Measurements from ENCODE around the gene CALR3.
A peak's percentile ranks its signal among the peaks of the same experiment; 100 is the strongest.

Gene CALR3

GRCh38 chr19:16457954-16458331 is 38.0 kb downstream of the CALR3 start:
- peaks cover 0 to 13% (median 0%) of the 10 kb centered on the region in 4 experiments for H3K36me3 ChIP-seq (ENCODE audit: control insufficient read depth in 4 of 4, insufficient read depth in 4 of 4, low read length in 3 of 4)
- no peak for DNase-seq
- H3K9me3 ChIP-seq (ENCODE audit: control extremely low read depth in 1 of 5, control insufficient read depth in 4 of 5, insufficient read depth in 2 of 5, low read depth in 1 of 5, low read length in 4 of 5): no peaks in the 10 kb centered on the region
- H3K4me1 ChIP-seq (ENCODE audit: control extremely low read depth in 1 of 4, control insufficient read depth in 4 of 4, insufficient read depth in 4 of 4, low read length in 3 of 4): peaks cover 0 to 47% (median 40%) of the 10 kb centered on the region in 4 experiments
- WGBS (ENCODE audit: insufficient coverage): 40% methylated on average over 7 of the region's 8 CpGs
- peak overlapping the region in 5 of 7 experiments; percentile 19 to 46 (median 43) for H3K4me3 ChIP-seq (ENCODE audit: control insufficient read depth in 1 of 7, extremely low read depth in 1 of 7, insufficient read depth in 4 of 7, low read depth in 2 of 7, low read length in 6 of 7)
- H3K27me3 ChIP-seq (replicated peaks in 2 of 5; ENCODE audit: control insufficient read depth in 4 of 5, insufficient read depth in 5 of 5, low read length in 4 of 5): no peaks in the 10 kb centered on the region
- no peak overlapping the region for H3K27ac ChIP-seq (ENCODE audit: insufficient read depth in 1 of 2, low read depth in 1 of 2, low read length in 2 of 2, poor library complexity in 1 of 2, severe bottlenecking in 2 of 2)
- CTCF ChIA-PET: no interaction called here
- POLR2A ChIA-PET: no interaction called here

GRCh38 chr19:16457195-16457953 is 38.6 kb downstream of the CALR3 start:
- 2% methylated on average over 11 of the region's 16 CpGs for WGBS (ENCODE audit: insufficient coverage)
- DNase-seq: peak in 2 of 3 donors; percentile 62 to 65
- H3K27ac ChIP-seq (ENCODE audit: insufficient read depth in 1 of 2, low read depth in 1 of 2, low read length in 2 of 2, poor library complexity in 1 of 2, severe bottlenecking in 2 of 2): no peak overlapping the region
- no peaks in the 10 kb centered on the region for H3K9me3 ChIP-seq (ENCODE audit: control extremely low read depth in 1 of 5, control insufficient read depth in 4 of 5, insufficient read depth in 2 of 5, low read depth in 1 of 5, low read length in 4 of 5)
- ChIA-PET CTCF (no interaction called here), POLR2A (interaction anchor here (0.6 kb wide), 1 partner anchor 10 kb away, joined by 4 read pairs; no protein-coding TSS in a partner anchor)
- H3K4me1 ChIP-seq (ENCODE audit: control extremely low read depth in 1 of 4, control insufficient read depth in 4 of 4, insufficient read depth in 4 of 4, low read length in 3 of 4): peaks cover 0 to 46% (median 37%) of the 10 kb centered on the region in 4 experiments
- no peaks in the 10 kb centered on the region for H3K27me3 ChIP-seq (replicated peaks in 2 of 5; ENCODE audit: control insufficient read depth in 4 of 5, insufficient read depth in 5 of 5, low read length in 4 of 5)
- H3K36me3 ChIP-seq (ENCODE audit: control insufficient read depth in 4 of 4, insufficient read depth in 4 of 4, low read length in 3 of 4): peaks cover 0 to 10% (median 0%) of the 10 kb centered on the region in 4 experiments
- peak overlapping the region in 5 of 7 experiments; percentile 19 to 46 (median 43) for H3K4me3 ChIP-seq (ENCODE audit: control insufficient read depth in 1 of 7, extremely low read depth in 1 of 7, insufficient read depth in 4 of 7, low read depth in 2 of 7, low read length in 6 of 7)

GRCh38 chr19:16456652-16457194 is 39.2 kb downstream of the CALR3 start:
- 42% methylated on average over 11 of the region's 11 CpGs for WGBS (ENCODE audit: insufficient coverage)
- H3K4me3 ChIP-seq (ENCODE audit: control insufficient read depth in 1 of 7, extremely low read depth in 1 of 7, insufficient read depth in 4 of 7, low read depth in 2 of 7, low read length in 6 of 7): peak overlapping the region in 4 of 7 experiments; percentile 3 to 46 (median 44)
- peaks cover 0 to 6% (median 0%) of the 10 kb centered on the region in 4 experiments for H3K36me3 ChIP-seq (ENCODE audit: control insufficient read depth in 4 of 4, insufficient read depth in 4 of 4, low read length in 3 of 4)
- POLR2A ChIA-PET: no interaction called here
- no peaks in the 10 kb centered on the region for H3K27me3 ChIP-seq (replicated peaks in 2 of 5; ENCODE audit: control insufficient read depth in 4 of 5, insufficient read depth in 5 of 5, low read length in 4 of 5)
- H3K4me1 ChIP-seq (ENCODE audit: control extremely low read depth in 1 of 4, control insufficient read depth in 4 of 4, insufficient read depth in 4 of 4, low read length in 3 of 4): peaks cover 0 to 47% (median 38%) of the 10 kb centered on the region in 4 experiments
- H3K27ac ChIP-seq (ENCODE audit: insufficient read depth in 1 of 2, low read depth in 1 of 2, low read length in 2 of 2, poor library complexity in 1 of 2, severe bottlenecking in 2 of 2): no peak overlapping the region
- DNase-seq: no peak
- CTCF ChIA-PET: no interaction called here
- no peaks in the 10 kb centered on the region for H3K9me3 ChIP-seq (ENCODE audit: control extremely low read depth in 1 of 5, control insufficient read depth in 4 of 5, insufficient read depth in 2 of 5, low read depth in 1 of 5, low read length in 4 of 5)

- Histone ChIP-seq H3K9me3 (ENCODE audit: control extremely low read depth in 1 of 5, control insufficient read depth in 4 of 5, insufficient read depth in 2 of 5, low read depth in 1 of 5, low read length in 4 of 5) (no peaks in the 10 kb centered on the region), H3K27ac (ENCODE audit: insufficient read depth in 1 of 2, low read depth in 1 of 2, low read length in 2 of 2, poor library complexity in 1 of 2, severe bottlenecking in 2 of 2) (no peak overlapping the region), H3K4me1 (ENCODE audit: control extremely low read depth in 1 of 4, control insufficient read depth in 4 of 4, insufficient read depth in 4 of 4, low read length in 3 of 4) (peaks cover 3 to 50% (median 40%) of the 10 kb centered on the region in 4 experiments), H3K36me3 (ENCODE audit: control insufficient read depth in 4 of 4, insufficient read depth in 4 of 4, low read length in 3 of 4) (peaks cover 0 to 4% (median 0%) of the 10 kb centered on the region in 4 experiments), H3K4me3 (ENCODE audit: control insufficient read depth in 1 of 7, extremely low read depth in 1 of 7, insufficient read depth in 4 of 7, low read depth in 2 of 7, low read length in 6 of 7) (no peak overlapping the region), H3K27me3 (replicated peaks in 2 of 5; ENCODE audit: control insufficient read depth in 4 of 5, insufficient read depth in 5 of 5, low read length in 4 of 5) (no peaks in the 10 kb centered on the region)
- POLR2A ChIA-PET: interaction anchor here (0.6 kb wide), 1 partner anchor 788 kb away, joined by 5 read pairs; no protein-coding TSS in a partner anchor
- WGBS (ENCODE audit: insufficient coverage): 92% methylated on average over 4 of the region's 5 CpGs
- CTCF ChIA-PET: no interaction called here
- no peak for DNase-seq
These were observed 40.5 kb downstream of the CALR3 start for GRCh38 chr19:16455489-16455888.

- no peak overlapping the region for H3K4me3 ChIP-seq (ENCODE audit: control insufficient read depth in 1 of 7, extremely low read depth in 1 of 7, insufficient read depth in 4 of 7, low read depth in 2 of 7, low read length in 6 of 7)
- no peak for DNase-seq
- WGBS (ENCODE audit: insufficient coverage): 92% methylated on average over 10 of the region's 10 CpGs
- H3K9me3 ChIP-seq (ENCODE audit: control extremely low read depth in 1 of 5, control insufficient read depth in 4 of 5, insufficient read depth in 2 of 5, low read depth in 1 of 5, low read length in 4 of 5): no peaks in the 10 kb centered on the region
- peaks cover 0 to 4% (median 0%) of the 10 kb centered on the region in 4 experiments for H3K36me3 ChIP-seq (ENCODE audit: control insufficient read depth in 4 of 4, insufficient read depth in 4 of 4, low read length in 3 of 4)
- H3K27me3 ChIP-seq (replicated peaks in 2 of 5; ENCODE audit: control insufficient read depth in 4 of 5, insufficient read depth in 5 of 5, low read length in 4 of 5): no peaks in the 10 kb centered on the region
- peak overlapping the region in 1 of 2 experiments; percentile 29 for H3K27ac ChIP-seq (ENCODE audit: insufficient read depth in 1 of 2, low read depth in 1 of 2, low read length in 2 of 2, poor library complexity in 1 of 2, severe bottlenecking in 2 of 2)
- ChIA-PET CTCF (interaction anchor here (0.9 to 1.5 kb wide), 5 partner anchors 9 to 37 kb away, joined by 3 to 4 read pairs (median 3); no protein-coding TSS in a partner anchor), POLR2A (no interaction called here)
- H3K4me1 ChIP-seq (ENCODE audit: control extremely low read depth in 1 of 4, control insufficient read depth in 4 of 4, insufficient read depth in 4 of 4, low read length in 3 of 4): peaks cover 6 to 58% (median 46%) of the 10 kb centered on the region in 4 experiments
These were observed 41.5 kb downstream of the CALR3 start for GRCh38 chr19:16454351-16454918.

- peaks cover 7 to 53% (median 37%) of the 10 kb centered on the region in 4 experiments for H3K4me1 ChIP-seq (ENCODE audit: control extremely low read depth in 1 of 4, control insufficient read depth in 4 of 4, insufficient read depth in 4 of 4, low read length in 3 of 4)
- no peaks in the 10 kb centered on the region for H3K27me3 ChIP-seq (replicated peaks in 2 of 5; ENCODE audit: control insufficient read depth in 4 of 5, insufficient read depth in 5 of 5, low read length in 4 of 5)
- no peak for DNase-seq
- POLR2A ChIA-PET: interaction anchor here (0.7 kb wide), 1 partner anchor 68 kb away, joined by 6 read pairs; no protein-coding TSS in a partner anchor
- CTCF ChIA-PET: interaction anchor here (1.5 kb wide), 1 partner anchor 9 kb away, joined by 3 read pairs; no protein-coding TSS in a partner anchor
- WGBS (ENCODE audit: insufficient coverage): 98% methylated on average over 5 of the region's 8 CpGs
- no peak overlapping the region for H3K4me3 ChIP-seq (ENCODE audit: control insufficient read depth in 1 of 7, extremely low read depth in 1 of 7, insufficient read depth in 4 of 7, low read depth in 2 of 7, low read length in 6 of 7)
- H3K36me3 ChIP-seq (ENCODE audit: control insufficient read depth in 4 of 4, insufficient read depth in 4 of 4, low read length in 3 of 4): peaks cover 0 to 4% (median 0%) of the 10 kb centered on the region in 4 experiments
- H3K27ac ChIP-seq (ENCODE audit: insufficient read depth in 1 of 2, low read depth in 1 of 2, low read length in 2 of 2, poor library complexity in 1 of 2, severe bottlenecking in 2 of 2): no peak overlapping the region
- no peaks in the 10 kb centered on the region for H3K9me3 ChIP-seq (ENCODE audit: control extremely low read depth in 1 of 5, control insufficient read depth in 4 of 5, insufficient read depth in 2 of 5, low read depth in 1 of 5, low read length in 4 of 5)
These were observed 43.6 kb downstream of the CALR3 start for GRCh38 chr19:16452325-16452724.
